ENCODE results near the gene FOXL2NB.

- TF ChIP-seq POLR2A (IDR thresholded peaks at IDR 0.05) (no peak), CTCF (IDR thresholded peaks at IDR 0.05) (no peak), EP300 (IDR thresholded peaks at IDR 0.05) (no peak), POLR2AphosphoS5 (IDR thresholded peaks at IDR 0.05) (no peak)
Observed at GRCh38 chr3:138950701-138951100, 3.7 kb downstream of the FOXL2NB start.

Measured in upper lobe of left lung (tissue), 4 donors.